HK-2 (cell line): ENCODE results near the gene ERC1.

Experiments
- DNase-seq: peaks from one replicate; pipeline ENCODE4 v3.0.0-alpha.2; 2018; ENCODE audit not compliant: unreplicated experiment

The ERC1 gene

DNA sequence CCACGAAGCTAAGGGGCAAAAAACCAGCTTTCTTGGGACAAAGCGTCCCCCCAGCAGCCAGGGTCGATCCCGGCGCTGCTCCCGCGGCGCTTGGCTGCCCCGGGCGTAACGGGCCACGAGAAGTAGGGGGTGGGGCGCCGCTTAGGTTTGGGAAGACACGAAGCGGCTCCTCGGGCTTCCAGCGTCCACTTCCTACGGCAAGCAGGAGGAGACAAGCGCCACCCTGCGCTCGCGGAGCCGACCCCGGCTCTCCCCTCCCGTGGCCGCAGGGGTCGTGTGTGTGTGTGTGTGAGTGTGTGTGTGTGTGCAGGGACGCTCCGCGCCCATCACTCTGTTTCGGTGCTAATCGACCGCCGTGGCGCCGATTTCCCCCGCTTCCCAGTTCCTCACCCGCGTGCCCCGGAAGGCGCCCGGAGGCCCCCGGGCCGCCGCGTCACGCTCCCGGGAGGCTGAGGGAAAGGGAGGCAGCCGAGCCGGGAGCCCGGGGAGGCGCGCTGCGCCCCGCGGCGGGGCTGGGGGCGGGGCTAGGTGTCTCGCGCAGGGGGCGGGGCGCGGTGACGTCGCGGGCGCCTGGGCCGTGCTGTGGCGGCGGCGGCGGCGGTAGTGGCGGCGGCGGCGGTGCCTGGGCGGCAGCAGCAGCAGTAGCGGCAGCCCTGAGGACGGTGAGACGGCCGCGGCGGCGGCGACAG lies at the start of gene ERC1:
Gene ERC1, plus strand, starts transcription at position 563 of the 689 bp plus-strand sequence. CDS start 36,681 bp downstream, outside the sequence.
- peak; percentile 87 for DNase-seq

DNA sequence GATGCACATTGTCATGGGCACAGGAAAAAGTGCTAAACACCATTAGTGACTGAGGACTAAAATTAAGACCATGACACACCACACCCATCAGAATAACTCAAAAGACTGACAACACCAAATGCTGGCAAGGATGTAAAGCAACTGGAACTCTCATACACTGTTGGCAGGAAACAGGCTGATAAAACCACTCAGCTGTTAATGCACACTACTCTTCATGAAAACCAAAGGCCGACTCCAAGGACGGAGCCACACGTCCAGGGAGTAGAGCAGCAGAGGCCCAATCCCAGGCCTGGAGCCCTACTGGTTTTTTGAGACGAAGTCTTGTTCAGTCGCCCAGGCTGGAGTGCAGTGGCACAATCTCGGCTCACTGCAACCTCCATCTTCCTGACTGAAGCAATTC lies 48.0 kb upstream of the ERC1 start:
- DNase-seq = no peak

DNA sequence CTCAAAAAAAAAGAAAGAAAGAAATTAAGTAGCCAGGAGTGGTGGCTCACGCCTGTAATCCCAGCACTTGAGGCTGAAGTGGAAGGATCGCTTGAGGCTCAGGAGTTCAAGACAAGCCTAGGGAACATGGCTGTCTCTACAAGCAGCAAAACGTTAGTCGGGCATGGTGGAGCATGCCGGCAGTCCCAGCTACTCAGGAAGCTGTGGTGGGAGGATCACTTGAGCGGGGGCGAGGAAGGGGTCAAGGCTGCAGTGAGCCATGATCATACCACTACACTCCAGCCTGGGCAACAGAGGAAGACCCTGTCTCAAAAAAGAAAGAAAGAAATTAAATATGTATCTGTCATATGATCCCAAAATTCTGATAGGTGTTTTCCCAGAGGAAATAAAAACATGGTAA lies 46.8 kb upstream of the ERC1 start:
- DNase-seq = no peak

DNA sequence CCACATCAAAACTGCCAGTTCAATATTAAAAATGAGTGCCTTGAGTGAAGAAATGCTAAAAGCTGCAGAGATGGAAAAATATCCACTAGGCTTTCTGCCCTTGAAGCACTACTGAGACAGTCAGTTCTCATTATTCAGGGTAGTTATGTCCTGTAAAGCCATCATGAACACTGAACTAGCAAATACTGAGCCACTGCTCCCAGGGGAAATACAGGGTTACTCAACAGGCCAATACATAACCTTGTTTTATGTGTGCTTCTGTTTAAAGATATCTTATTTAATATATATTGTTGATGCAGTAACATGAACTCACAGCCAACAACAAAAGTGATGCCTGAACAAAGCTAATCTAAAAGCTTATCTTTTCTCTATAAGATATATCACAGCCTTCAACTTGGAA lies 44.8 kb upstream of the ERC1 start:
- no peak for DNase-seq

DNA sequence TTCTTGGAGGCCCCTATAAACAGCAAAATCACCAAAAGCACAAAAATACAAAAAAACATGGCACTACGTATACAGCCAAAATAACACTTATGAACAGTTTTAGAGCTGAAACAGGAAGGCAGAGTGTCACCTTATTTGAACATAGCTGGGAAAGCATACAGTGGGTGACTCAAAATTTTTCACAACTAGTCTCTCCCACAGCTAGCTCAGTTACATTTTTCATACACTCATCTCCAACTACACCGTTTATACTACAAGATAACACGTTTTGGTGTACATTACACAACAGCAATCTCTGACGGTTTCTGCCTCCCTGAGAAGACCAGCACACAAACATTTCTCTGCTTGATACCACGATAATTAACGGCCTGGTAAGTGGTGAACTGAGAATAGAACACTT lies 44.4 kb upstream of the ERC1 start:
- DNase-seq = no peak

DNA sequence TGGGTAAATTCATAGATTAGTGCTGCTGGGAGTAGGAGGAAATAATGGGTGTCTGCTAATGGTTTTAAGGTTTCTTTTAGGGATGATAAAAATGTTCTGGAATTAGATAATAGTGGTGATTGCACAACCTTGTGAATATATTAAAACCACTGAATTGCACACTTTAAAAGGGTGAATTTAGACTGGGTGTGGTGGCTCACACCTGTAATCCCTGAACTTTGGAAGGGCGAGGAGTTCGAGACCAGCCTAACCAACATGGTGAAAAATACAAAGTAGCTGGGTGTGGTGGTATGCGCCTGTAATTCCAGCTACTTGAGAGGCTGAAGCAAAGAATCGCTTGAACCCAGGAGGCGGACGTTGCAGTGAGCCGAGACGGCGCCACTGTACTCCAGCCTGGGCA lies 42.8 kb upstream of the ERC1 start:
- no peak for DNase-seq

DNA sequence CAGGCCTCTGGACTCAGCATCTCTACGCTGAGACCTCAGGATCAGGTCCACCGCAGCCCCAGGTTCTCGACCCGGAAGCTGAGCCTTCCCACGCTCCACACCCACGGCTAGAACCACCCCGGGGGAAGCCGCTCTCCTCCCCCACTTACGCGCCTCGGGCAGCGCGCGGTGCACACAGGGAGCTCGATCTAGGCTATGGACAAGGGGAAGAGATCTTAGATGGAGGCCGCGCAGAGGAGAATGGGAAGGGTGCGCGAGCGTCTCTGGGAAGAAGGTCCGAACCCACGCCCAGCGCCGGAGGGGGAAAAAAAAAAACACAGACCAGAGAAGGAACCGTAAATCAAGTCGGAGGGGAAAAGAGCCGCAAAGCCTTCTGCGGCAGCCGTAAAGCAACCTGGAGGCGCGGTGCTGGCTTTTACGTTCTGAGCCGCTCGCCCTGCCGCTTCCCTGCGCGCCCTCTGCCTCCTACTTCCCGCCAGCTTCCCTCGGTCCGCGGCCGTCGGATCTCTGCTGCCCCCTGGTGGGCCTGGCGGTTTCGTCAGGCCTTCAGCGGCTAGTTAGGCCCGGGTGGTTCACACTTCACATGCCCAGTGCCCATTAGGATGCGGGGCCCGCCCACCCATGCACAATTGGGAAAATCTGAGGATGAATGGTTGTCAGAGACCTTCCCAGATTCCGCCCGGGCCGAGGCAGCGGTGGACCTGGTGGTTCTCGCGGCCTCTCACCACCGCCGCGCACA lies 41.4 kb upstream of the ERC1 start, which contains the start of gene RAD52:
Gene RAD52, minus strand, starts transcription at position 242 of the 739 bp plus-strand sequence. CDS start 16,636 bp downstream, outside the sequence.
- peak; percentile 99 for DNase-seq

DNA sequence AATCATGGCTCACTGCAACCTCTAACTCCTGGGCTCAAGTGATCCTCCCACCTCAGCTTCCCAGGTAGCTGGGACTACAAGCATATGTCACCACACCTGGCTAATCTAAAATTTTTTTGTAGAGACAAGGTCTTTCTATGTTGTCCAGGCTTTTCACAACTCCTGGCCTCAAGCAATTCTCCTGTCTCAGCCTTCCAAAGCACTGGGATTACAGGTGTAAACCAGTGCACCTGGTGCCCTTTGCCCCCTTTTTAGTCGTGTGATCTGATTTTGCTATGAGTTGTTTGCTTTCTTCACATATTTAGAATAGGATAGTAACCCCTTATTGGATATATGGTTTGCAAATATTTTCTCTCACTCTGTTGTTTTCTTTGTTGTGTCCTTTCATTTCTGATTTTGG lies 39.8 kb upstream of the ERC1 start:
- DNase-seq = no peak

DNA sequence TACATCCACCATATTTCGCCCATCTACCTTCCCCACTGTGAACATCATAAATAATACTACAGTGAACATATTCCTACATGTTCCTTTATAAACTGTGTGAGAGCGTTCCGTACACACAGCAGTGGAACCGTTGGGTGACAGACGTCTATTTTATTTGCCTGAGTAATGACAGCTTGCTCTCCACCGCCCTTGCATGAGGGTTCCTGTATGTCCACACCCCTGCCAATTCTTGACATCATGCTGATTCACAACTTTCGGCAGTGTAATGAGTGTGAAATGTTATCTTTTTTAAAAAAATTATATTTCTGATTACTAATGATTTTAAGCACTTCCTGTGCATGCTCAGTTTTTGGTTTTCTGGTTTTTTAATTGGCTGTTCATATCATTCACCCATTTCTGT lies 37.2 kb upstream of the ERC1 start:
- DNase-seq = no peak

DNA sequence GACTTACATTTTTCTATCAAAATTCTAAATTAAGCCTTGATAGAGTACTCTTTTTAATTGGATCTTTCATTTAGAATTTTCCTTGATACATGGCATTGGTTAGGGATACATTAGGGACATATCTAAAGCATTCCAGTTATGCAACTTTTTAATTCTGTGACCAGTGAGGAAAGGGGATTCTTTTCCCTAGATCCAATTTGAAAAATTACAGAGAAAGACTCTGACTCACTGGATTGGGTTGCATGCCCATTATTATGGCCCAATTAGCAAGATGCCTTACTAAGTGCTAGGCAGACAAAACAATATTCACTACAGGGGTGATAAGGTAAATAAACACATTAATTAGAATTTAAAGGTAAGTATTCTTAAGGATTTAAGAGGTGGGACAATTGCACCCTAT lies 36.3 kb upstream of the ERC1 start:
- DNase-seq = no peak

DNA sequence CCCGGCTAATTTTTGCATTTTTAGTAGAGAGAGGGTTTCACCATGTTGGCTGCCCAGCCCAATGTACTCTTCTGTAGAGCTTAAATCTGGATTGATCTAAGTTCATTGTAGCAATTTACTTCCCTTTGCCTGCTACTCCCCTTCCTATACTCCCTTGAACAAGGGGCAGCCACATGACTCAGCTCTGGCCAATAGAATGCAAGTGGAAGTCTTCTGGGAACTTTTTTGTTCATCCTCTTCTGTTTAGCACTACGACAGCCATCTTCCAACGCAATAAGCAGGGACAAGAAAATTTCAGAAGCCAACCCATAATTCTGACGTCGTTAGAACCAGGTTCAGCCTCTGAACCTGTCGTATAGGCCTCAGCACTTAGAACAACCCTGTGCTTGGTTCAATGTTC lies 35.1 kb upstream of the ERC1 start:
- no peak for DNase-seq

DNA sequence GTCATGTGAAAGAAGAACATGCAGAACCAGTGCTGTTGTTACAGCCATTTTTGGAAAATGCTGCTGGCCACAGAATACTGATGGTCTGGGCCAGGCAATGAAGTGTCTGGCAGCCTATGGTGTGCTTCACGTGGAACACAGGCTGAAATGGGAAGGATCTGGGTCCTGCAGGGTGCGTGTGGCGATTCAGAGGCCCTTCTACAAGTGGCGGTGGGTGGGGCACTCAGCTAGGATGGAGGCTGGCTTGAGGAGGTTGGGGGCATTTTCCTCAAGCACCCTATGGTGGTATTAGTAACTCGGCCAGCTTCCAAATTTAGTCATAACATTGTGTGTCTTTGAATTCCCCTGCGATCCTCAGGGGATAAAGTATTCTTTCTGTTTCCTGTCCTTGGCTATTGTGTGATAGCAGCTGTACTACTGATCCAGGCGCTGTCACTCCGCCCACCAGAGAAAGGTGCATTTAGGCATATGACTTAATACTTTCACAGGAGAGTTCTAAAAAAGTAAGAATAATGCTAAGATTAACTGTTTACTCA lies 32.4 kb upstream of the ERC1 start:
- no peak for DNase-seq

DNA sequence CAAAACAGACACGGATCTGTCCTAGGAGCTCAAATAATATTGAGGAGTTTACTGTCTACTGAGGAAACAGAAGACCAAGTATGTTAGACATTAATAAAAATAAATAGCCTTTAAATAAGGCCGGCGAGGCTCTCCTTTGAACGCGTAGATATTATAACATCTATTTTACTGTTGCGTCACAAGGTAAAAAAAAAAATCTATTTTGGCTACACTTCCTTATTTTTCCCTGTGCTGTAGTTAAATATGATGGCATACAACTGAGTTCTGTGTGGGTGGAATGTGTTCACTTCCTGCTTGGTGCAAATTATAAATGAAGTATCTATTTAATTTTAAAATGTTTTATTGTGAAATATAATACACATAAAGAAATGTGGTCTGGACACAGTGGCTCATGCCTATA lies 24.3 kb upstream of the ERC1 start:
- no peak for DNase-seq

DNA sequence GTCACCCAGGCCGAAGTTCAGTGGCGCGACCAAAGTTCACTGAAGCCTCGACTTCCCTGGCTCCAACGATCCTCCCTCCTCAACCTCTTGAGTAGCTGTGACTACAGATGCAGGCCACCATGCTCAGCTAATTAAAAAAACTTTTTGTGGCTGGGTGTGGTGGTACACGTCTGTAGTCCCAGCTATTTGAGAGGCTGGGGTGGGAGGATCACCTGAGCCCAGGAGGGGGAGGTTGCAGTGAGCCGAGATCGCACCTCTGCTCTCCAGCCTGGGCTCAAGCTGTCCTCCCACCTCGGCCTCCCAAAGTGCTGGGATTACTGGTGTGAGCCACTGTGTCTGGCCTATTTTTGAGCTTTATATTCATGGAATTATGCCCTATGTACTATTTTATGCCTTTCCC lies 23.4 kb upstream of the ERC1 start:
- no peak for DNase-seq

DNA sequence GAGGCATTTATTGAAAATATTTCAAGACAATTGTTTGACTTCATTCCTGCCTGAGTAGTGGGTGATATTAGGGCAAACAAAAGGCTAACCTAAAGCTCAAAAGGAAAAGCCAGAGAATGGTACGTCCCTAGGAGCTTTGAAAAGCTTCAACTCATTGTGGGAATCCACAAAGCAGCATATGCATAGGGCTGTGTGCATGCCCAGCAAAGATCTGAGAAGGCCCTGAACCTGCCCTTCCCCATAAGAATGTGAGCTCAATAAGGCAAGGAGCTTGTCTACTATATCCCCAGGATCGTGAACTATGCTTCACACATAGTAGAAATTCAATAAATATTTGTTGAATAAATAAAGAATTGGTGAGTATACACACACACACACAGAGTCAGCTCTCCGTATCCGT lies 22.5 kb upstream of the ERC1 start:
- DNase-seq = no peak

DNA sequence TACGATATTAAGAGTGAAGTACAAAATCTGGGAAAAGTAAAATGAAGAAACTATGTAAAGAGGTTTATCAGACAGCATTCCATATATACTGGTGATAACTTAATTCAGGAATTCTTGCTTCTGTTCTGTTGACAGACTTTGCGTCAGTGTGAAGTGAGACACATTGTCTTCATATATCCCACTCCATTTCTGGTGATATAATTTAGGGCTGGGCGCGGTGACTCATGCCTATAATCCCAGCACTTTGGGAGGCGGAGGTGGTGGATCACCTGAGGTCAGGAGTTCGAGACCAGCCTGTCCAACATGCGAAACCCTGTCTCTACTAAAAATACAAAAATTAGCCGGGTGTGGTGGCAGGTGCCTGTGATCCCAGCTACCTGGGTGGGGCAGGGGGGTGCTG lies 21.2 kb upstream of the ERC1 start:
- no peak for DNase-seq

DNA sequence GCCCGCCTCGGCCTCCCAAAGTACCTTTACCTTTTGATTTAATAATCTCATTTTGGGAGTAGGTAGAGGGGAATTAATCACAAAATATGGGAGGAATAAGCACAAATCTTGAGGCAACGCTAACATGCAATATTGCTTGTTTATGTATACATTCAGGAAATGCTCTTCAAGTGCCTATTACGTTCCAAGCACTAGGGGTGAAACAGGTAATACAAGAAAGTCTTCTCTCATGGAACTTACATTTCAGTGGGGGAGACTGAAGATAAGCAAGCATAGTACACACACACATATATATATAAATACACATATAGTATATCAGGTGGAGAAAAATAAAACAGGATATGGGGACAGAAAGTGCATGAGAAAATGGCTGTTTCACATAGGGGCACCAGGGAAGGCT lies 19.0 kb upstream of the ERC1 start:
- DNase-seq = no peak

DNA sequence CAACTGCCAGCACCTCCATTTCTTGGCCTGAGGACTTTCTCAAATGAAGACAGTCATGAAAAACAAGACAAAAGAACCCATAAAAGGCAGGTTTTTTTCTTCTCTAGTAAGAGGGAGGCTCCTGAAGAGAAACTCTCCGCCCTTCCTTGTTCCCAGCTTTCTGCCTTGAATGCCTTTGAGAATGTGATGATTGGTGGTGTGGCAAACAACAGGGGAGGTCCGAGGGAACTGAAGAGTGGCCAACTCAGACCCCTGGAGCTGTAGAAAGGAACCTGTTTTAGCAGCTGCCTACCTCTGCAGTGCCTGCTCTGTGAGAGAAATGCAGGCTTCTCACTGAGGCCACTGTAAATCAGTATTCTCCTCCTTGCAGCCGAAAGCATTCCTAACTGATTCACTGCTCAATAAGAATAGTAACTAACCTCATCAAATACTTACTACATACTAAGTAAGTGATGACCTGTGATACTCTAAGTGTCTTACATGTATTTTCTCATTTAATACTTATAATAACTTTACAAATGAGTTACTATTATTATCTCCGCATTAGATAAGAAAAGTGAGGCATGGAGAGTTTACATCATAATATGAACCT lies 16.7 kb upstream of the ERC1 start:
- DNase-seq = no peak

DNA sequence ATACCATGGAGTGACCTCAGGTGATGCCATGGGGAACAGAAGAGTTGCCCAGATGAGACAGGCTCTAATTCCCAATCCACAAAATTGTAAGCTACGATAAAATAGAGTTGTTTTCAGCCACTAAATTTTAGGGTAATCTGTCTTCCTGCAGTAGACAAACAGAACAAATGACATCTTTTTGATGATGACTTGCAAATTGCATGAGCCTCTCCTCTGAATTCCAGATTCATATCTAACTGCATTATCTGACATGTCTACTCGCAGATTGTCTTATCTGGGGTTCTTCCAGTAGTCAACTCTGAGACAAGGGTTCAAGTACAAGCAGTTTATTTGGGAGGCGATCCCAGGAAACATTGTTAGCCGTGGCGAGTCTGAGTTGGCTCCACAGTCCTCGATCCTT lies 14.4 kb upstream of the ERC1 start:
- DNase-seq = no peak

DNA sequence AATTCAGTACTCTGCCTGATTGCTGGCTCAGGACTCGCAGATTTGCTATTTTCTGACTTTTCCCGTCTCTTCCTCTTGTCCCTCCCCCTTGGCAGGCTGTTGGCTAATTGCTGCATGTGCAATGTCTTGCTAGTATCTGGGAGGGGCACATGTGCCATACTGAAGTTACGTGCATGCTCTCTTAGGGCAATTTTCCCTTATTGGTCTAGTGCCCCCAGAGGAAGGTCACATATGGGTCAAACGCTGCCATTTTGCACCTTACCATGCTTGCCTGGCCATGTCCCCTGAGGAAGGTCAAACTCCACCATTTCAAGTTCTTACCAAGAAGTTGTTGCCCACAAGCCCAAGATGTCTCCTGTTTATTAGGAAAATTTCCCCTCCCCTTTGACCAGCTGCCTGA lies 13.9 kb upstream of the ERC1 start:
- no peak for DNase-seq

DNA sequence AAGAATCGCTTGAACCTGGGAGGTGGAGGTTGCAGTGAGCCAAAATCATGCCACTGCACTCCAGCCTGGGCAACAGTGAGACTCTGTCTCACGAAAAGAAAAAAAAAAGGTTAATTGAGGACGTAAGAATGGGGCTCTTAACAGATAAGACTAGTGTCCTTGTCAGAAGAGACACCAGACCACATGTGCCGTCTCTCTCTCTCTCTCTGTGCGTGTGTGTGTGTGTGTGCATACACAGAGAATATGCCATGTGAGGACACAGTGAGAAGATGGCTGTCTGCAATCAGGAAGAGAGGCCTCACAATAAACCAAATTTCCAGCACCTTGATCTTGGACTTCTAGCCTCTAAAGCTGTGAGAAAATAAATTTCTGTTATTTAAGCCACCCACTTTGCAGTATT lies 11.7 kb upstream of the ERC1 start:
- DNase-seq = no peak

DNA sequence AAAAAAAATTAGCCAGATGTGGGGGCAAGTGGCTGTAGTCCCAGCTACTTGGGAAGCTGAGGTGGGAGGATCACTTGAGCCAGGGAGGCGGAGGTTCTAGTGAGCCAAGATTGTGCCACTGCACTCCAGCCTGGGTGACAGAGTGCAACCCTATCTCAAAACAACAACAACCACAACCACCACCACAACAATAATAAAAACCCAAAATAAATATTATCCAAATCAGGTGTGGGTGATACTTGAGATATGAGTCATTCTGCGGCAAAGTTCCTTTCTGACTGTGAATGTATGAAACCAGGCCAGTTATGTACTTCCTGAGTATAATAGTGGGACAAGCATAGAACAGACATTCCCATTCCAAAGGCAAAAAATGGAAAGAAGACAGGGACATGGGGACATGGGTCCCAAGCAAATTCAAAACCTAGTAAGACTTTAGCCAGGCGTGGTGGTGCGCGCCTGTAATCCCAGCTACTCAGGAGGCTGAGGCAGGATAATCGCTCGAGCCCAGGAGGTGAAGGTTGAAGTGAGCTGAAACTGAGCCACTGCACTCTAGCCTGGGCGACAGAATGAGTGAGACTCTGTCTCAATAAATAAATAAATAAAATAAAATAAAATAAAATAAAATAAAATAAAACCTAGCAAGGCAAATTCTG lies 9.7 kb upstream of the ERC1 start:
- no peak for DNase-seq
